ENCODE measurements around the gene GPANK1. TPM values are rescaled to one million over a fixed set of nuclear protein-coding genes. Genes with fewer than 3 reads are reported as not detected.

The GPANK1 gene
- total and polyA plus RNA-seq, 9 of the 15 experiments (the other 6 are each of a cell fraction or from before 2014, with no cell fraction given) = 32.2 to 111 (median 46.3) TPM

GRCh38 chr6:31663961-31664789 is 622 bp downstream of the GPANK1 start (continued):
- TF ChIP-seq, protein P1, sequence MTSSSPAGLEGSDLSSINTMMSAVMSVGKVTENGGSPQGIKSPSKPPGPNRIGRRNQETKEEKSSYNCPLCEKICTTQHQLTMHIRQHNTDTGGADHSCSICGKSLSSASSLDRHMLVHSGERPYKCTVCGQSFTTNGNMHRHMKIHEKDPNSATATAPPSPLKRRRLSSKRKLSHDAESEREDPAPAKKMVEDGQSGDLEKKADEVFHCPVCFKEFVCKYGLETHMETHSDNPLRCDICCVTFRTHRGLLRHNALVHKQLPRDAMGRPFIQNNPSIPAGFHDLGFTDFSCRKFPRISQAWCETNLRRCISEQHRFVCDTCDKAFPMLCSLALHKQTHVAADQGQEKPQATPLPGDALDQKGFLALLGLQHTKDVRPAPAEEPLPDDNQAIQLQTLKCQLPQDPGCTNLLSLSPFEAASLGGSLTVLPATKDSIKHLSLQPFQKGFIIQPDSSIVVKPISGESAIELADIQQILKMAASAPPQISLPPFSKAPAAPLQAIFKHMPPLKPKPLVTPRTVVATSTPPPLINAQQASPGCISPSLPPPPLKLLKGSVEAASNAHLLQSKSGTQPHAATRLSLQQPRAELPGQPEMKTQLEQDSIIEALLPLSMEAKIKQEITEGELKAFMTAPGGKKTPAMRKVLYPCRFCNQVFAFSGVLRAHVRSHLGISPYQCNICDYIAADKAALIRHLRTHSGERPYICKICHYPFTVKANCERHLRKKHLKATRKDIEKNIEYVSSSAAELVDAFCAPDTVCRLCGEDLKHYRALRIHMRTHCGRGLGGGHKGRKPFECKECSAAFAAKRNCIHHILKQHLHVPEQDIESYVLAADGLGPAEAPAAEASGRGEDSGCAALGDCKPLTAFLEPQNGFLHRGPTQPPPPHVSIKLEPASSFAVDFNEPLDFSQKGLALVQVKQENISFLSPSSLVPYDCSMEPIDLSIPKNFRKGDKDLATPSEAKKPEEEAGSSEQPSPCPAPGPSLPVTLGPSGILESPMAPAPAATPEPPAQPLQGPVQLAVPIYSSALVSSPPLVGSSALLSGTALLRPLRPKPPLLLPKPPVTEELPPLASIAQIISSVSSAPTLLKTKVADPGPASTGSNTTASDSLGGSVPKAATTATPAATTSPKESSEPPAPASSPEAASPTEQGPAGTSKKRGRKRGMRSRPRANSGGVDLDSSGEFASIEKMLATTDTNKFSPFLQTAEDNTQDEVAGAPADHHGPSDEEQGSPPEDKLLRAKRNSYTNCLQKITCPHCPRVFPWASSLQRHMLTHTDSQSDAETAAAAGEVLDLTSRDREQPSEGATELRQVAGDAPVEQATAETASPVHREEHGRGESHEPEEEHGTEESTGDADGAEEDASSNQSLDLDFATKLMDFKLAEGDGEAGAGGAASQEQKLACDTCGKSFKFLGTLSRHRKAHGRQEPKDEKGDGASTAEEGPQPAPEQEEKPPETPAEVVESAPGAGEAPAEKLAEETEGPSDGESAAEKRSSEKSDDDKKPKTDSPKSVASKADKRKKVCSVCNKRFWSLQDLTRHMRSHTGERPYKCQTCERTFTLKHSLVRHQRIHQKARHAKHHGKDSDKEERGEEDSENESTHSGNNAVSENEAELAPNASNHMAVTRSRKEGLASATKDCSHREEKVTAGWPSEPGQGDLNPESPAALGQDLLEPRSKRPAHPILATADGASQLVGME (CRISPR knock-in tag; IDR thresholded peaks at IDR 0.05) = peak; percentile 55
- TF ChIP-seq E2F3 (CRISPR knock-in tag; IDR thresholded peaks at IDR 0.05) (no peak), NRF1 (conservative IDR thresholded peaks at IDR 0.05 in 1 of 2, IDR thresholded peaks at IDR 0.05 in 1 of 2) (no peak; a peak in 1 of 4 replicates), ERF (CRISPR knock-in tag; IDR thresholded peaks at IDR 0.05) (0 out of 2 replicates have a peak, but pooled peaks have one; percentile 4), ZNF197 (CRISPR knock-in tag; IDR thresholded peaks at IDR 0.05; ENCODE audit: low read depth) (no peak), KAT8 (IDR thresholded peaks at IDR 0.05; ENCODE audit: low read depth) (no peak), CBX3 (IDR thresholded peaks at IDR 0.05; ENCODE audit: borderline replicate concordance in 1 of 2, low read length in 2 of 2) (no peak), ZNF263 (CRISPR knock-in tag; IDR thresholded peaks at IDR 0.05; ENCODE audit: borderline replicate concordance) (0 out of 2 replicates have a peak, but pooled peaks have one; percentile 45), ZBTB1 (CRISPR knock-in tag; IDR thresholded peaks at IDR 0.05; ENCODE audit: borderline replicate concordance, low read depth) (no peak), E2F6 (IDR thresholded peaks at IDR 0.05; ENCODE audit: borderline replicate concordance in 1 of 2, extremely low read depth in 1 of 2, insufficient read depth in 1 of 2, insufficient read length in 1 of 2, low read depth in 1 of 2, low read length in 1 of 2, poor library complexity in 1 of 2, severe bottlenecking in 1 of 2) (peak; percentile 32 to 79), ZNF41 (CRISPR knock-in tag; conservative IDR thresholded peaks at IDR 0.05) (no peak), ASH1L (IDR thresholded peaks at IDR 0.05; ENCODE audit: borderline replicate concordance, low read depth, partially characterized antibody) (peak; percentile 53)
- TF ChIP-seq, protein P2, sequence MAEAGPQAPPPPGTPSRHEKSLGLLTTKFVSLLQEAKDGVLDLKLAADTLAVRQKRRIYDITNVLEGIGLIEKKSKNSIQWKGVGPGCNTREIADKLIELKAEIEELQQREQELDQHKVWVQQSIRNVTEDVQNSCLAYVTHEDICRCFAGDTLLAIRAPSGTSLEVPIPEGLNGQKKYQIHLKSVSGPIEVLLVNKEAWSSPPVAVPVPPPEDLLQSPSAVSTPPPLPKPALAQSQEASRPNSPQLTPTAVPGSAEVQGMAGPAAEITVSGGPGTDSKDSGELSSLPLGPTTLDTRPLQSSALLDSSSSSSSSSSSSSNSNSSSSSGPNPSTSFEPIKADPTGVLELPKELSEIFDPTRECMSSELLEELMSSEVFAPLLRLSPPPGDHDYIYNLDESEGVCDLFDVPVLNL (CRISPR knock-in tag; IDR thresholded peaks at IDR 0.05; ENCODE audit: low read depth) = no peak; the same call in 1 of the 2 replicates
- TF ChIP-seq, protein P3, sequence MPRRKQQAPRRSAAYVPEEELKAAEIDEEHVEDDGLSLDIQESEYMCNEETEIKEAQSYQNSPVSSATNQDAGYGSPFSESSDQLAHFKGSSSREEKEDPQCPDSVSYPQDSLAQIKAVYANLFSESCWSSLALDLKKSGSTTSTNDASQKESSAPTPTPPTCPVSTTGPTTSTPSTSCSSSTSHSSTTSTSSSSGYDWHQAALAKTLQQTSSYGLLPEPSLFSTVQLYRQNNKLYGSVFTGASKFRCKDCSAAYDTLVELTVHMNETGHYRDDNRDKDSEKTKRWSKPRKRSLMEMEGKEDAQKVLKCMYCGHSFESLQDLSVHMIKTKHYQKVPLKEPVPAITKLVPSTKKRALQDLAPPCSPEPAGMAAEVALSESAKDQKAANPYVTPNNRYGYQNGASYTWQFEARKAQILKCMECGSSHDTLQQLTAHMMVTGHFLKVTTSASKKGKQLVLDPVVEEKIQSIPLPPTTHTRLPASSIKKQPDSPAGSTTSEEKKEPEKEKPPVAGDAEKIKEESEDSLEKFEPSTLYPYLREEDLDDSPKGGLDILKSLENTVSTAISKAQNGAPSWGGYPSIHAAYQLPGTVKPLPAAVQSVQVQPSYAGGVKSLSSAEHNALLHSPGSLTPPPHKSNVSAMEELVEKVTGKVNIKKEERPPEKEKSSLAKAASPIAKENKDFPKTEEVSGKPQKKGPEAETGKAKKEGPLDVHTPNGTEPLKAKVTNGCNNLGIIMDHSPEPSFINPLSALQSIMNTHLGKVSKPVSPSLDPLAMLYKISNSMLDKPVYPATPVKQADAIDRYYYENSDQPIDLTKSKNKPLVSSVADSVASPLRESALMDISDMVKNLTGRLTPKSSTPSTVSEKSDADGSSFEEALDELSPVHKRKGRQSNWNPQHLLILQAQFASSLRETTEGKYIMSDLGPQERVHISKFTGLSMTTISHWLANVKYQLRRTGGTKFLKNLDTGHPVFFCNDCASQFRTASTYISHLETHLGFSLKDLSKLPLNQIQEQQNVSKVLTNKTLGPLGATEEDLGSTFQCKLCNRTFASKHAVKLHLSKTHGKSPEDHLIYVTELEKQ (CRISPR knock-in tag; IDR thresholded peaks at IDR 0.05) = 0 out of 2 replicates have a peak, but pooled peaks have one; percentile 34
